Measurements from ENCODE around the gene LIPE. TPM values are rescaled to one million over a fixed set of nuclear protein-coding genes. Genes with fewer than 3 reads are reported as not detected.

LIPE gene
- total and polyA plus RNA-seq, 5 experiments from 2014 or later = 4.2 to 29.5 (median 9.6) TPM

GRCh38 chr19:42422901-42423461 lies 4.2 kb downstream of the LIPE start:
- POLR2A ChIA-PET = interaction anchor here (0.6 to 1.8 kb wide), 7 partner anchors 17 to 547 kb away, joined by 3 to 13 read pairs (median 5); partner anchors contain the start of gene CEACAM1
- ATAC-seq (peak; percentile 48 to 49), DNase-seq (peak in 9 of 10 donors; percentile 30 to 83 (median 63))
- Mint-ChIP-seq H3K4me3 (peak overlapping the region; percentile 94 to 100 (median 97)), H3K9me3 (no peaks in the 10 kb centered on the region), H3K27me3 (no peaks in the 10 kb centered on the region), H3K36me3 (peaks cover 0 to 5% (median 0%) of the 10 kb centered on the region in 3 donors), H3K4me1 (peaks cover 35 to 50% (median 45%) of the 10 kb centered on the region in 4 donors), H3K27ac (peak overlapping the region; percentile 89 to 96 (median 94))

DNA sequence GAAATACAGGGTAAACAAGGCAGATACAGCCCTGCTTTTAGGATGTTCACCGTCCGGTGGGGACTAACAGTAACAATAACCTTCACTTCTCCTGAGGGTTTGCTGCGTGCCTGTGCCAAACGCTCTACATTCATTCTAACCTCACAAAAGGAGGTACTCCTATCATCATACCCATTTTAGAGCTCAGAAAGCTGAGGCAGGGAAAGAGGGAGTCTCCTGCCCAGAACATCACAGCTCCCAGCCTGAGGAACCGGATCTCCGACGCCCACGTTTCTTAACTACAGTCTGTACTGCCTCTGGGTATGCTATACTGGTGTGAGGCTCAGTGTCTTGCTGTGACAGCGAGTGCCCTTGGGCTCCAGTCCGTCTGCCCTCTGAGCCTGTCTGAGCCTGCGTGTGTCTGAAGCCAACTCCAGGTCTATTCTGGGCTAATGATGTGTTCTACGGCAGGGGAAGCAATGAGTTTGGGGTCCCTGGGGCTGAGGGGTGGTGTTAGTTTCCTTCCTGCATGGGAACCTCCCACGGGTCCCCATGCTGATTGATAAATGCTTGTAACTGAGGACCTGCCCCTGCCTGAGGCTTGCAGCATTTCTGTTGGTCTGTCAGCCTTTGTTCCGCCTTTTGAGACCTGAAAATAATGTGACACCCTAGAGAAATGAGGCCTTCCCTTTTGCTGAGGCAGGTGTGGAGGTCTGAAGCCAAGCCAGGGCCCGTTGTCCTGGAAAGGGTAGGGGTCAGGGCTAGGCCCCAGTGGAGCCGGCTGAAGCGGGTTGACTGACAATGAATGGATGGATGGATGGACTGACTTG lies 4.9 kb downstream of the LIPE start:
- H3K36me3 Mint-ChIP-seq = peaks cover 0 to 8% (median 0%) of the 10 kb centered on the region in 3 donors
- H3K27me3 Mint-ChIP-seq = no peaks in the 10 kb centered on the region
- H3K4me1 Mint-ChIP-seq = peaks cover 33 to 50% (median 45%) of the 10 kb centered on the region in 4 donors
- H3K27ac Mint-ChIP-seq = peak overlapping the region; percentile 89 to 96 (median 94)
- H3K9me3 Mint-ChIP-seq = no peaks in the 10 kb centered on the region
- DNase-seq (no peak), ATAC-seq (no peak)
- H3K4me3 Mint-ChIP-seq = peak overlapping the region; percentile 94 to 100 (median 97)
- POLR2A ChIA-PET = interaction anchor here (0.9 to 1.8 kb wide), 5 partner anchors 18 to 106 kb away, joined by 3 to 13 read pairs (median 6); partner anchors contain the start of gene CEACAM1

DNA sequence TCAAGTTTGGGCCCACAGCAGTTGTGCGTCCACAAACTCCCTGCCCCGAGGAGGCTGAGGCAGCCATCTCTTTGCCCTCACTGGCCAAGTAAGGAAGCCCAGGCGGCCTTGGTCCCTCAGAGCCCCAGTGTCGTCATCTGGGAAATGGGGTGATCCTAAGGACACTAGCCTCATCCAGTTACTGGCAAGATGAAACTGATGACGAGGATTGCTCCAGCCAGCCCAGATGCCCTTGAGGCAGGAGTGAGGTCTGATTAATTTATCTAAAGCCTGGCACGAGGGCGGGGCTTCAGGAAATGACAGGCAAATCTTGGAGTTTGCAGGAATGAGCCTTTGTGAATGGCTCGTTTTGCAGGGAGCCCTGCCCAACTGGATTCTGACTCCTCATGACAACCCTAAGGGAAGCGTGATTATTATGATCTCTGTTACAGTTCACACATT lies 5.6 kb downstream of the LIPE start:
- Mint-ChIP-seq H3K4me3 (peak overlapping the region; percentile 22 to 100 (median 97)), H3K4me1 (peaks cover 33 to 50% (median 45%) of the 10 kb centered on the region in 4 donors), H3K36me3 (peaks cover 0 to 10% (median 0%) of the 10 kb centered on the region in 3 donors), H3K27me3 (no peaks in the 10 kb centered on the region), H3K9me3 (no peaks in the 10 kb centered on the region), H3K27ac (peak overlapping the region in 5 of 10 donors; percentile 37 to 96 (median 43))
- POLR2A ChIA-PET = interaction anchor here (1.7 kb wide), 1 partner anchor 25 kb away, joined by 4 read pairs; no protein-coding TSS in a partner anchor
- DNase-seq = peak in 1 of 10 donors; percentile 22
- ATAC-seq = no peak

GRCh38 chr19:42421101-42421500 lies 6.1 kb downstream of the LIPE start:
- ATAC-seq = no peak
- Mint-ChIP-seq H3K36me3 (peaks cover 0 to 10% (median 0%) of the 10 kb centered on the region in 3 donors), H3K27ac (peak overlapping the region in 5 of 10 donors; percentile 35 to 86 (median 37)), H3K4me3 (peak overlapping the region in 8 of 10 donors; percentile 33 to 99 (median 78)), H3K4me1 (peaks cover 33 to 50% (median 45%) of the 10 kb centered on the region in 4 donors), H3K9me3 (no peaks in the 10 kb centered on the region), H3K27me3 (no peaks in the 10 kb centered on the region)
- no peak for DNase-seq
- POLR2A ChIA-PET = interaction anchor here (0.8 to 1.7 kb wide), 2 partner anchors 12 to 24 kb away, joined by 3 to 4 read pairs; no protein-coding TSS in a partner anchor

DNA sequence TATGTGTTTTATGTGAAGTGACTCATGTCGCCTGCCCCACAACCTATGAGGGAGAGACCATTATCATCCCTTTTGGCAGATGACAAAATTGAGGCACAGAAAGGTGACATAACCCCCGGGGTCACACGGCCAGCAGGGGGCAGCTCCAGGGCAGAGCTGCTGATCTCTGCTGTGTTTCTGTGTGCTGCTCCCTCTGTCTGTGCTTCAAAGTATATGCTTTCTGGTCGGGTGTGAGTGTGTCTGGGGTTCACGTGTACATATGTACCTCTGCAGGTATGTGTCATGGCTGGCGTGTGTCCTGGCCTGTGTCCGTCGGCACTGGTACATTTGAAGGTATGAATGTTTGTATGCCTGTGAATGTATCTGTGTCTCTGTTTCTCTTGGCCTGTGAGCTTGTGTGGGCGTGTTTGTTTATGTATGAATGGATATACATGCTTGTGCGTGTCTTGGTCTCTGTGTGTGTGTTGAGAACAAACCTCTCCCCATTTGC lies 7.1 kb downstream of the LIPE start:
- H3K27ac Mint-ChIP-seq = peak overlapping the region in 5 of 10 donors; percentile 8 to 86 (median 50)
- H3K27me3 Mint-ChIP-seq = no peaks in the 10 kb centered on the region
- H3K36me3 Mint-ChIP-seq = peaks cover 0 to 18% (median 0%) of the 10 kb centered on the region in 3 donors
- ATAC-seq (peak; percentile 10 to 22), DNase-seq (peak; percentile 48 to 84 (median 64))
- no peaks in the 10 kb centered on the region for H3K9me3 Mint-ChIP-seq
- POLR2A ChIA-PET = interaction anchor here (0.7 to 1.7 kb wide), 4 partner anchors 8 to 23 kb away, joined by 3 to 7 read pairs (median 4); no protein-coding TSS in a partner anchor
- peaks cover 33 to 50% (median 45%) of the 10 kb centered on the region in 4 donors for H3K4me1 Mint-ChIP-seq
- H3K4me3 Mint-ChIP-seq = peak overlapping the region in 5 of 10 donors; percentile 0 to 70 (median 34)

GRCh38 chr19:42419309-42419708 lies 7.9 kb downstream of the LIPE start:
- POLR2A ChIA-PET = interaction anchor here (0.7 to 1.6 kb wide), 2 partner anchors 8 to 19 kb away, joined by 4 to 7 read pairs; no protein-coding TSS in a partner anchor
- no peaks in the 10 kb centered on the region for H3K9me3 Mint-ChIP-seq
- peaks cover 30 to 46% (median 41%) of the 10 kb centered on the region in 4 donors for H3K4me1 Mint-ChIP-seq
- H3K27me3 Mint-ChIP-seq = no peaks in the 10 kb centered on the region
- DNase-seq (peak in 1 of 10 donors; percentile 31), ATAC-seq (no peak)
- H3K4me3 Mint-ChIP-seq = no peak overlapping the region
- no peak overlapping the region for H3K27ac Mint-ChIP-seq
- peaks cover 0 to 24% (median 0%) of the 10 kb centered on the region in 3 donors for H3K36me3 Mint-ChIP-seq

- no peak overlapping the region for H3K27ac Mint-ChIP-seq
- H3K9me3 Mint-ChIP-seq = no peaks in the 10 kb centered on the region
- no peak overlapping the region for H3K4me3 Mint-ChIP-seq
- ATAC-seq = no peak
- H3K36me3 Mint-ChIP-seq = peaks cover 0 to 35% (median 0%) of the 10 kb centered on the region in 3 donors
- no peaks in the 10 kb centered on the region for H3K27me3 Mint-ChIP-seq
- H3K4me1 Mint-ChIP-seq = peaks cover 1 to 17% (median 11%) of the 10 kb centered on the region in 4 donors
- POLR2A ChIA-PET = no interaction called here
- peak in 1 of 10 donors; percentile 52 for DNase-seq
Measured at GRCh38 chr19:42412661-42413076, 14.5 kb downstream of the LIPE start.

- no peak for ATAC-seq
- POLR2A ChIA-PET = interaction anchor here (0.6 kb wide), 1 partner anchor 88 kb away, joined by 3 read pairs; no protein-coding TSS in a partner anchor
- peaks cover 0 to 35% (median 0%) of the 10 kb centered on the region in 3 donors for H3K36me3 Mint-ChIP-seq
- peaks cover 1 to 17% (median 11%) of the 10 kb centered on the region in 4 donors for H3K4me1 Mint-ChIP-seq
- no peaks in the 10 kb centered on the region for H3K9me3 Mint-ChIP-seq
- peak in 1 of 10 donors; percentile 19 for DNase-seq
- no peaks in the 10 kb centered on the region for H3K27me3 Mint-ChIP-seq
- peak overlapping the region in 3 of 10 donors; percentile 23 to 62 (median 56) for H3K27ac Mint-ChIP-seq
- H3K4me3 Mint-ChIP-seq = no peak overlapping the region
Measured at GRCh38 chr19:42412227-42412626, 15.0 kb downstream of the LIPE start.

- ATAC-seq = no peak
- H3K4me1 Mint-ChIP-seq = peaks cover 1 to 17% (median 11%) of the 10 kb centered on the region in 4 donors
- no peak overlapping the region for H3K4me3 Mint-ChIP-seq
- peak overlapping the region in 5 of 10 donors; percentile 23 to 79 (median 56) for H3K27ac Mint-ChIP-seq
- no peaks in the 10 kb centered on the region for H3K27me3 Mint-ChIP-seq
- peak in 1 of 10 donors; percentile 13 for DNase-seq
- no peaks in the 10 kb centered on the region for H3K9me3 Mint-ChIP-seq
- POLR2A ChIA-PET = interaction anchor here (0.6 kb wide), 1 partner anchor 88 kb away, joined by 3 read pairs; no protein-coding TSS in a partner anchor
- H3K36me3 Mint-ChIP-seq = peaks cover 0 to 39% (median 0%) of the 10 kb centered on the region in 3 donors
Measured at GRCh38 chr19:42411581-42412178, 15.5 kb downstream of the LIPE start.

GRCh38 chr19:42410371-42410770 lies 16.8 kb downstream of the LIPE start:
- peak in 1 of 10 donors; percentile 9 for DNase-seq
- no peak overlapping the region for H3K4me3 Mint-ChIP-seq
- peaks cover 0 to 41% (median 0%) of the 10 kb centered on the region in 3 donors for H3K36me3 Mint-ChIP-seq
- no peak overlapping the region for H3K27ac Mint-ChIP-seq
- POLR2A ChIA-PET = no interaction called here
- no peak for ATAC-seq
- no peaks in the 10 kb centered on the region for H3K9me3 Mint-ChIP-seq
- peaks cover 1 to 17% (median 11%) of the 10 kb centered on the region in 4 donors for H3K4me1 Mint-ChIP-seq
- no peaks in the 10 kb centered on the region for H3K27me3 Mint-ChIP-seq

- peak in 1 of 10 donors; percentile 36 for DNase-seq
Measured at GRCh38 chr19:42409477-42409876, 17.7 kb downstream of the LIPE start.

More at GRCh38 chr19:42409477-42409876, 17.7 kb downstream of the LIPE start:
- no peaks in the 10 kb centered on the region for H3K9me3 Mint-ChIP-seq
- peak overlapping the region in 3 of 10 donors; percentile 18 to 55 (median 52) for H3K27ac Mint-ChIP-seq
- H3K4me3 Mint-ChIP-seq = no peak overlapping the region
- H3K27me3 Mint-ChIP-seq = no peaks in the 10 kb centered on the region
- peaks cover 0 to 39% (median 0%) of the 10 kb centered on the region in 3 donors for H3K36me3 Mint-ChIP-seq
- peaks cover 1 to 17% (median 11%) of the 10 kb centered on the region in 4 donors for H3K4me1 Mint-ChIP-seq
- POLR2A ChIA-PET = interaction anchor here (0.7 kb wide), 1 partner anchor 656 kb away, joined by 3 read pairs; no protein-coding TSS in a partner anchor
- no peak for ATAC-seq
